ENCODE data around the gene UBAP2L. TPM values are rescaled to one million over a fixed set of nuclear protein-coding genes. Genes with fewer than 3 reads are reported as not detected.

UBAP2L gene
- total and polyA plus RNA-seq, 2 experiments from 2014 or later: 73.0 to 132 TPM

DNA sequence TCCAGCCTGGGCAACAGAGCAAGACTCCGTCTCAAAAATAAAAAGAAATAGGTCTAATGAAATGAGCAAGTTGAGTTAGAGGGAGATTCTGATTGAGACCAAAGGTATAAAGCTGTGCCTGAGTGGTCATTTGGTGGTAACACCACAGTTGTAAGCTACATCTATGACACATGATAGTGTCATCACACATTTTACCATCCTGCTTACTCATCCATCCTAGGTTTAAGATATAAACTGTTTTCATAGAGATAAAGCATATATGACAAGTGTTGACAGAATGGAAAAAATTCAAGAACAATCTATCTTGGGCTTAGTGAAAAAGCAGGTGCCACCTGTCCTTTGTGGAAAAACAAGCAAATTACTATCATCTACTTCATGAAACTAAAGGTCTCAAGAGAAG, 7.5 kb upstream of the UBAP2L start:
- 0 out of 2 replicates have a peak overlapping the region, but pooled peaks have one; percentile 0 for H3K9ac ChIP-seq
- TF ChIP-seq EZH2 (IDR thresholded peaks at IDR 0.05; ENCODE audit: insufficient read depth, poor library complexity, severe bottlenecking) (no peak), EZH2phosphoT487 (IDR thresholded peaks at IDR 0.05; ENCODE audit: insufficient read depth, low read depth) (no peak)
- H4K20me1 ChIP-seq (ENCODE audit: insufficient read depth): peaks cover 12% of the 10 kb centered on the region; the same call in 1 of the 2 replicates
- no peak overlapping the region for H3K4me2 ChIP-seq (ENCODE audit: unreplicated experiment)
- H3K9me2 ChIP-seq (ENCODE audit: insufficient read depth): no peaks in the 10 kb centered on the region
- H3K4me1 ChIP-seq (ENCODE audit: insufficient read depth): peaks cover 9% of the 10 kb centered on the region
- H2AFZ ChIP-seq: no peak overlapping the region
- no peaks in the 10 kb centered on the region for H3K27me3 ChIP-seq (replicated peaks; ENCODE audit: insufficient read depth)
- no peaks in the 10 kb centered on the region for H3K9me3 ChIP-seq (ENCODE audit: low read depth)
- peaks cover 23% of the 10 kb centered on the region for H3F3A ChIP-seq (ENCODE audit: insufficient read depth)
- H3K36me3 ChIP-seq (ENCODE audit: low read depth): peaks cover 53% of the 10 kb centered on the region
- H3K27ac ChIP-seq: peak overlapping the region; percentile 42
- peak; percentile 76 for DNase-seq
- no peak overlapping the region for H3K4me3 ChIP-seq
- 82 to 94% methylated on average over 1 of the region's 1 CpG for WGBS, 2 experiments (ENCODE audit: low coverage in 1 of 2, low lambda C conversion rate in 2 of 2, missing lambda C conversion rate in 2 of 2)
- in situ Hi-C loops (cut with MboI): no loop called here
- peaks cover 51% of the 10 kb centered on the region for H3K79me2 ChIP-seq (ENCODE audit: insufficient read depth)

DNA sequence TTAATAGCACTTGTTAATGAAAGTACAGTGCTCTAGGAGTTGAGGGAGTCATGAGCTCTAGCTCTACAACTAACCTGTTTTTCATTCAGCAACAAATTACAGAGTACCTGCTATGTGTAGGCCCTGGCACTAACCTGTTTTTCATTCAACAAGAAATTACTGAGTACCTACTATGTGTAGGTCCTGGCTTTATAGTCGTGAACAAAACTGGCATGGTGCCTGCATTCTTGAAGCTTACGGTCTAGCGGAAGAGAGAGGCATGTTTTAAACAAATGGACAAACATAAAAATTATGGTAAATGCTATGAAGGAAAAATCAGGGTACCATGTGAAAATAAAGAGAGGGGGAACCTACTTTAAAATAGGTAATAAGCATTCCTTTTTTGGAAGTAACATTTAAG, 2.2 kb upstream of the UBAP2L start:
- peaks cover 26% of the 10 kb centered on the region for H3K36me3 ChIP-seq (ENCODE audit: low read depth)
- H3K4me2 ChIP-seq (ENCODE audit: unreplicated experiment): peak overlapping the region; percentile 97
- H3K4me3 ChIP-seq: peak overlapping the region; percentile 91
- H3K4me1 ChIP-seq (ENCODE audit: insufficient read depth): peaks cover 30% of the 10 kb centered on the region
- H3K9me3 ChIP-seq (ENCODE audit: low read depth): no peaks in the 10 kb centered on the region
- H2AFZ ChIP-seq: no peak overlapping the region
- TF ChIP-seq EZH2 (IDR thresholded peaks at IDR 0.05; ENCODE audit: insufficient read depth, poor library complexity, severe bottlenecking) (no peak), EZH2phosphoT487 (IDR thresholded peaks at IDR 0.05; ENCODE audit: insufficient read depth, low read depth) (no peak)
- no peak for DNase-seq
- in situ Hi-C loops (cut with MboI): no loop called here
- H3K9me2 ChIP-seq (ENCODE audit: insufficient read depth): no peaks in the 10 kb centered on the region
- H3F3A ChIP-seq (ENCODE audit: insufficient read depth): peaks cover 31% of the 10 kb centered on the region
- no peaks in the 10 kb centered on the region for H3K27me3 ChIP-seq (replicated peaks; ENCODE audit: insufficient read depth)
- no peak overlapping the region for H3K27ac ChIP-seq
- peaks cover 18% of the 10 kb centered on the region; the same call in 1 of the 2 replicates for H4K20me1 ChIP-seq (ENCODE audit: insufficient read depth)
- H3K9ac ChIP-seq: peak overlapping the region; percentile 95
- peaks cover 91% of the 10 kb centered on the region for H3K79me2 ChIP-seq (ENCODE audit: insufficient read depth)
- WGBS, 2 experiments (ENCODE audit: low coverage in 1 of 2, low lambda C conversion rate in 2 of 2, missing lambda C conversion rate in 2 of 2): 89 to 94% methylated on average over 3 of the region's 3 CpGs

DNA sequence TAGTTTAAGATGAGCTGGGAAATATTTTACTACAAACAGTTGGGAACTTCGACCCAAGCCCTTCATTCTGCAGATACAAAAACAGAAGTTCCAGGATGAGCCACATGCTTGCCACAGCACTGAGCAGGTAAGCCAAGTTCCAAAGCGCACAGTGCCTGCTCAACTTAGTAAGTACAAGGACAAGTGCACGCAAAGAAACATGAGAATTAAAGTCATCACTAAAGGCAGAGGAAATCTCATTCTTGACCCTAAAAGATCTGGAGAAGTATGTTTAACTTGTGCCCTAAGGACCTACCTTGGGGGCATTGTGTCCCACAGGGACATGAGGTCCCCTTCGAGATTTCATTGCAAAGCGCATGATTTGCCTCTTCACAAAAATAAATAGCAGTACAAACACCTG, 1.2 kb upstream of the UBAP2L start:
- Histone ChIP-seq H3K9me2 (ENCODE audit: insufficient read depth) (no peaks in the 10 kb centered on the region), H3K36me3 (ENCODE audit: low read depth) (peaks cover 16% of the 10 kb centered on the region), H3K4me2 (ENCODE audit: unreplicated experiment) (peak overlapping the region; percentile 97), H3F3A (ENCODE audit: insufficient read depth) (peaks cover 31% of the 10 kb centered on the region), H3K79me2 (ENCODE audit: insufficient read depth) (peaks cover 93% of the 10 kb centered on the region), H3K9ac (peak overlapping the region; percentile 95), H4K20me1 (ENCODE audit: insufficient read depth) (peaks cover 15% of the 10 kb centered on the region), H3K4me3 (peak overlapping the region; percentile 91), H2AFZ (peak overlapping the region; percentile 70), H3K27ac (peak overlapping the region; percentile 91), H3K9me3 (ENCODE audit: low read depth) (no peaks in the 10 kb centered on the region), H3K4me1 (ENCODE audit: insufficient read depth) (peaks cover 38% of the 10 kb centered on the region), H3K27me3 (replicated peaks; ENCODE audit: insufficient read depth) (no peaks in the 10 kb centered on the region)
- WGBS, 2 experiments (ENCODE audit: low coverage in 1 of 2, low lambda C conversion rate in 2 of 2, missing lambda C conversion rate in 2 of 2): 13 to 17% methylated on average over 5 of the region's 5 CpGs
- in situ Hi-C loops (cut with MboI): no loop called here
- DNase-seq: peak; percentile 67
- no peak for TF ChIP-seq EZH2phosphoT487 (IDR thresholded peaks at IDR 0.05; ENCODE audit: insufficient read depth, low read depth)
- no peak for TF ChIP-seq EZH2 (IDR thresholded peaks at IDR 0.05; ENCODE audit: insufficient read depth, poor library complexity, severe bottlenecking)

DNA sequence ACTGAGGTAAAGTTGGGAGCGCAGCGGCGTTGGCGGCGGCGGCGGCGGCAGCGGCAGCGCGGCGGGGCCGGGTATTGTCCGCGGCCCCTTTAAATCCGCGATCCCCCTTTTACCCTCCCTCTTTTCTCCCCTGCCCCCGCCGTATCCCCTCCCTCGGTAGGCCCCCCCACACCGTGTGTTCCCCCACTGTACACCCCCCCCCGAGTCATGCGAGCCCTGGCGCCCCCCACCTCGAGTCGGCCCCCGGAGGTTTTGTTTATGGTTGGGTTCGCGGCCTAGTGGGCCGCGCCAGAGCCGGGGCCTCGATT, 169 bp downstream of the UBAP2L start:
- WGBS, 2 experiments (ENCODE audit: low coverage in 1 of 2, low lambda C conversion rate in 2 of 2, missing lambda C conversion rate in 2 of 2): 2 to 4% methylated on average over 5 to 33 of the region's 33 CpGs
- peaks cover 95% of the 10 kb centered on the region for H3K79me2 ChIP-seq (ENCODE audit: insufficient read depth)

More for the DNA sequence above, 169 bp downstream of the UBAP2L start:
- in situ Hi-C loops (cut with MboI): no loop called here
- H3K4me3 ChIP-seq: peak overlapping the region; percentile 99
- H3K27ac ChIP-seq: peak overlapping the region; percentile 98
- H3K4me1 ChIP-seq (ENCODE audit: insufficient read depth): peaks cover 39% of the 10 kb centered on the region
- no peak overlapping the region for H2AFZ ChIP-seq
- H3K9ac ChIP-seq: peak overlapping the region; percentile 99
- no peaks in the 10 kb centered on the region for H3K9me2 ChIP-seq (ENCODE audit: insufficient read depth)
- no peaks in the 10 kb centered on the region for H3K27me3 ChIP-seq (replicated peaks; ENCODE audit: insufficient read depth)
- no peaks in the 10 kb centered on the region for H3K9me3 ChIP-seq (ENCODE audit: low read depth)
- H3K4me2 ChIP-seq (ENCODE audit: unreplicated experiment): peak overlapping the region; percentile 100
- TF ChIP-seq EZH2phosphoT487 (IDR thresholded peaks at IDR 0.05; ENCODE audit: insufficient read depth, low read depth): no peak
- TF ChIP-seq EZH2 (IDR thresholded peaks at IDR 0.05; ENCODE audit: insufficient read depth, poor library complexity, severe bottlenecking): no peak
- DNase-seq: no peak
- peaks cover 16% of the 10 kb centered on the region for H3K36me3 ChIP-seq (ENCODE audit: low read depth)
- peaks cover 23% of the 10 kb centered on the region; the same call in 1 of the 2 replicates for H4K20me1 ChIP-seq (ENCODE audit: insufficient read depth)
- H3F3A ChIP-seq (ENCODE audit: insufficient read depth): peaks cover 31% of the 10 kb centered on the region
